B cell (primary cell): ENCODE measurements around the gene ALG5. TPM values are rescaled to one million over a fixed set of nuclear protein-coding genes. Genes with fewer than 3 reads are reported as not detected.

Source experiments
- ATAC-seq: fragments of 200-7000 bp; cut with Tn5 transposase; one replicate; pipeline ENCODE4 v1.10.0; 2021; ENCODE audit warnings: low read depth, mild to moderate bottlenecking, moderate number of reproducible peaks, moderate library complexity
- CTCF ChIA-PET: fragments of 350-600 bp; sonication (Branson Sonifier 250); formaldehyde crosslinking; loops from one replicate; lab custom pipeline; 2021; ENCODE audit warnings: antibody characterized with exemption, inconsistent platforms; lab: Charles Lee
- POLR2A ChIA-PET: fragments of 350-600 bp; sonication (Branson Sonifier 250); formaldehyde crosslinking; loops from one replicate; lab custom pipeline; 2021; ENCODE audit warnings: antibody characterized with exemption; lab: Charles Lee
- DNase-seq: peaks from one replicate; pipeline ENCODE4 v3.0.0; 2013
- H2AFZ ChIP-seq: 2 replicates; pipeline ENCODE4 v1.6.1; 2012; ENCODE audit warnings: mild to moderate bottlenecking, low read depth, low read length; ENCODE audit not compliant: insufficient read depth, poor library complexity, severe bottlenecking
- H3K27ac ChIP-seq, 2 donors: 1 replicate in 1 of 2; 2 replicates in 1 of 2; pipeline ENCODE4 v1.5.1; 2012 to 2013; ENCODE audit warnings: low read length in 2 of 2, mild to moderate bottlenecking in 2 of 2, moderate library complexity in 1 of 2
- H3K27me3 ChIP-seq, 4 experiments: fragments of 200-600 bp in 1 of 4; sonication (generic) in 1 of 4; replicated peaks in 1 of 4; 1 replicate in 2 of 4; 2 replicates in 2 of 4; pipeline versions ENCODE4 v1.6.1 to v1.7.0; 2013 to 2016; ENCODE audit warnings: low read length in 3 of 4, mild to moderate bottlenecking in 2 of 4, mixed read lengths in 1 of 4, moderate library complexity in 1 of 4; ENCODE audit not compliant: insufficient read depth in 4 of 4, control insufficient read depth in 3 of 4; ENCODE audit errors: control extremely low read depth in 1 of 4
- H3K36me3 ChIP-seq, 2 experiments: replicated peaks in 1 of 2; 1 replicate in 1 of 2; 2 replicates in 1 of 2; pipeline versions ENCODE4 v1.6.1 to v1.7.1; 2013; ENCODE audit warnings: low read length in 1 of 2; ENCODE audit not compliant: insufficient read depth in 2 of 2, control insufficient read depth in 1 of 2; ENCODE audit errors: control extremely low read depth in 1 of 2, extremely low read depth in 1 of 2
- H3K4me1 ChIP-seq, 2 donors: fragments of 200-600 bp in 1 of 2; sonication (generic) in 1 of 2; 1 replicate in 1 of 2; 2 replicates in 1 of 2; pipeline versions ENCODE4 v1.5.1 to v1.6.1; 2013 to 2017; ENCODE audit warnings: low read length in 2 of 2; ENCODE audit not compliant: control insufficient read depth in 2 of 2, insufficient read depth in 2 of 2
- H3K4me2 ChIP-seq: replicated peaks from 2 replicates; pipeline ENCODE3; 2012; ENCODE audit warnings: mild to moderate bottlenecking, low read depth, low read length; ENCODE audit not compliant: poor library complexity, severe bottlenecking
- H3K4me3 ChIP-seq, 5 experiments: fragments of 200-600 bp in 1 of 5; sonication (generic) in 1 of 5; 1 replicate in 3 of 5; 2 replicates in 2 of 5; pipeline versions ENCODE4 v1.5.1 to v1.7.0; 2011 to 2016; ENCODE audit warnings: low read length in 4 of 5, mild to moderate bottlenecking in 4 of 5, low read depth in 2 of 5, control low read depth in 1 of 5, moderate library complexity in 1 of 5; ENCODE audit not compliant: insufficient read depth in 1 of 5; ENCODE audit errors: control extremely low read depth in 1 of 5, extremely low read depth in 1 of 5
- H3K79me2 ChIP-seq: fragments of 200-600 bp; sonication (generic); one replicate; pipeline ENCODE4 v1.6.0; 2016; ENCODE audit warnings: low read length; ENCODE audit not compliant: control insufficient read depth, insufficient read depth
- H3K9ac ChIP-seq: fragments of 200-600 bp; sonication (generic); 2 replicates; pipeline ENCODE4 v1.6.1; 2017; ENCODE audit warnings: mild to moderate bottlenecking, low read length, moderate library complexity
- H3K9me3 ChIP-seq, 3 donors: one replicate each; pipeline versions ENCODE4 v1.6.1 to v1.7.1; 2013; ENCODE audit warnings: low read length in 2 of 3; ENCODE audit not compliant: control insufficient read depth in 2 of 3, insufficient read depth in 1 of 3; ENCODE audit errors: control extremely low read depth in 1 of 3
- H4K20me1 ChIP-seq: 2 replicates; pipeline ENCODE4 v1.6.0; 2012; ENCODE audit warnings: mild to moderate bottlenecking, low read length; ENCODE audit not compliant: insufficient read depth, control insufficient read depth, poor library complexity, severe bottlenecking
- H3K27ac Mint-ChIP-seq: one replicate; pipeline ENCODE4 v1.8.0; 2021; ENCODE audit warnings: mixed read lengths
- H3K27me3 Mint-ChIP-seq: one replicate; pipeline ENCODE4 v1.8.0; 2021; ENCODE audit warnings: mixed read lengths
- H3K4me1 Mint-ChIP-seq: one replicate; pipeline ENCODE4 v1.8.0; 2021; ENCODE audit warnings: mixed read lengths
- H3K4me3 Mint-ChIP-seq: one replicate; pipeline ENCODE4 v1.8.0; 2021; ENCODE audit warnings: mixed read lengths
- H3K9me3 Mint-ChIP-seq: one replicate; pipeline ENCODE4 v1.8.0; 2022; ENCODE audit warnings: mixed read lengths; ENCODE audit not compliant: insufficient read depth
- EZH2 ChIP-seq: IDR thresholded peaks from 2 replicates; pipeline ENCODE4 v1.6.1; 2012; ENCODE audit warnings: borderline replicate concordance, low read depth, mild to moderate bottlenecking, moderate library complexity, low read length; ENCODE audit not compliant: insufficient read depth, poor library complexity, severe bottlenecking
- WGBS: methylation state at CpG from one replicate; pipeline ENCODE4 v1.1.5; 2013; ENCODE audit warnings: missing lambda C conversion rate; ENCODE audit not compliant: insufficient coverage; 5-methylcytosine and 5-hydroxymethylcytosine counted together
- intact Hi-C: fragments of 100-400 bp; cut with micrococcal nuclease; formaldehyde crosslinking; loops from one replicate; pipeline ENCODE4 v1.10.0; 2022
- polyA minus RNA-seq: library from RNA; depleted of rRNA, polyadenylated mRNA; stranded (reverse); fragments of >200 nt; gene quantifications from 2 replicates; pipeline ENCODE4 v1.2.3, GENCODE V29; 2012
- polyA plus RNA-seq: library from polyadenylated mRNA; depleted of rRNA; stranded (reverse); fragments of >200 nt; gene quantifications from 2 replicates; pipeline ENCODE4 v1.2.3, GENCODE V29; 2012
- total RNA-seq, 2 donors: library from RNA; stranded (reverse); fragments of 120-200 nt in 1 of 2; gene quantifications; 1 replicate in 1 of 2; 2 replicates in 1 of 2; pipeline versions ENCODE4 v1.2.3 to v1.2.4, GENCODE V29; 2013 to 2022
- TF ChIP-seq, protein P1 (sequence below): fragments of 200-600 bp; IDR thresholded peaks from one replicate; pipeline ENCODE4 v1.8.0; 2022; ENCODE audit warnings: antibody characterized with exemption, mild to moderate bottlenecking

Gene ALG5, protein sequence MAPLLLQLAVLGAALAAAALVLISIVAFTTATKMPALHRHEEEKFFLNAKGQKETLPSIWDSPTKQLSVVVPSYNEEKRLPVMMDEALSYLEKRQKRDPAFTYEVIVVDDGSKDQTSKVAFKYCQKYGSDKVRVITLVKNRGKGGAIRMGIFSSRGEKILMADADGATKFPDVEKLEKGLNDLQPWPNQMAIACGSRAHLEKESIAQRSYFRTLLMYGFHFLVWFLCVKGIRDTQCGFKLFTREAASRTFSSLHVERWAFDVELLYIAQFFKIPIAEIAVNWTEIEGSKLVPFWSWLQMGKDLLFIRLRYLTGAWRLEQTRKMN
- total RNA-seq (16.4 and 21.0 TPM in 2 replicates), polyA plus RNA-seq (15.2 and 19.1 TPM in 2 replicates), polyA minus RNA-seq (7.2 and 21.8 TPM in 2 replicates)
- total RNA-seq (2013) = 27.4 TPM

DNA sequence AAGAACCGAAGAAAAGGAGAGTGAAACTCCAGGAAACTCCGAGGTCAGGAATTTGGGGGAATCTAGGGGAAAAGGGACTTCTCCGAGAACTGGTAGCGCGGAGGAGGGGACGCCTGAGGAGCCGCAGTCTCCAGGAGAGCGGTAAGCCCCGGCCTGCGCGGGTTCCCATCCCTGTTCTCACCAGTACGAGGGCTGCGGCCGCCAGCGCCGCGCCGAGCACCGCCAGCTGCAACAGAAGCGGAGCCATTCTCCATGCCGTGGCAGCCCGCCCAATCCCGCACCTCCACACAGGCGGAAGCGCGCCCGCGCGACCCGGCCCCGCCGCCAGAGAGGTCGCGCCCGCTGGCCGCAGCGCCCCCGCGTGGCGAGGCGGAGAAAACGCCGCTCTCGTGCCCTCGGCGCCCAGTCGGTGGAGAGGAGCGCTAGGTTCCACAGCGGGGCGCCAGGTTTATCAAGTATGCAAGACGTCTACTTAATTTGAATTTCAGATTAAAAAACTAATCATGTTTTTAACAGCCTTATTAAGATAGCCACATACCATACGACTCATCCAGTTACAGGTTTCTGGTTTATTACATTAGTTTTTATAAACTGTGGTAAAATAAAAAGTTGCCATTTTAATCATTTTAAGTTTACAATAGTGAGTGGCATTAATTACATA is at the start of gene ALG5:
Gene ALG5 (minus strand): TSS at position 287 of the 661 bp plus-strand sequence. CDS start 40 bp downstream, at position 247.
- Histone ChIP-seq H3K27me3 (no peaks in the 10 kb centered on the region), H3K9me3 (no peaks in the 10 kb centered on the region), H2AFZ (peak within 1 kb of the TSS; percentile 96), H3K4me2 (peak within 1 kb of the TSS; percentile 95), H3K79me2 (peaks cover 30% of the 10 kb centered on the region), H3K4me1 (peaks cover 15 to 16% of the 10 kb centered on the region in 2 donors), H3K36me3 (peaks cover 8 to 14% of the 10 kb centered on the region in 2 experiments), H3K27ac (peak within 1 kb of the TSS; percentile 97 to 98), H4K20me1 (no peaks in the 10 kb centered on the region), H3K4me3 (peak within 1 kb of the TSS; percentile 89 to 100 (median 97)), H3K9ac (peak within 1 kb of the TSS; percentile 81)
- Mint-ChIP-seq H3K4me3 (peak within 1 kb of the TSS; percentile 100), H3K27me3 (no peaks in the 10 kb centered on the region), H3K27ac (peak within 1 kb of the TSS; percentile 100), H3K4me1 (peaks cover 38% of the 10 kb centered on the region), H3K9me3 (no peaks in the 10 kb centered on the region)
- under 1% methylated on average over 49 of the region's 52 CpGs for WGBS
- CTCF ChIA-PET = interaction anchor here (1.0 to 1.1 kb wide), 2 partner anchors 17 to 57 kb away, joined by 3 to 4 read pairs; no protein-coding TSS in a partner anchor
- POLR2A ChIA-PET = interaction anchor here (1.2 to 2.0 kb wide), 3 partner anchors 58 to 1350 kb away, joined by 4 to 16 read pairs (median 14); partner anchors contain the start of genes SUPT20H and UFM1
- ATAC-seq (peak; percentile 76), DNase-seq (peak; percentile 94)
- TF ChIP-seq EZH2 = no peak
- TF ChIP-seq, protein P1, sequence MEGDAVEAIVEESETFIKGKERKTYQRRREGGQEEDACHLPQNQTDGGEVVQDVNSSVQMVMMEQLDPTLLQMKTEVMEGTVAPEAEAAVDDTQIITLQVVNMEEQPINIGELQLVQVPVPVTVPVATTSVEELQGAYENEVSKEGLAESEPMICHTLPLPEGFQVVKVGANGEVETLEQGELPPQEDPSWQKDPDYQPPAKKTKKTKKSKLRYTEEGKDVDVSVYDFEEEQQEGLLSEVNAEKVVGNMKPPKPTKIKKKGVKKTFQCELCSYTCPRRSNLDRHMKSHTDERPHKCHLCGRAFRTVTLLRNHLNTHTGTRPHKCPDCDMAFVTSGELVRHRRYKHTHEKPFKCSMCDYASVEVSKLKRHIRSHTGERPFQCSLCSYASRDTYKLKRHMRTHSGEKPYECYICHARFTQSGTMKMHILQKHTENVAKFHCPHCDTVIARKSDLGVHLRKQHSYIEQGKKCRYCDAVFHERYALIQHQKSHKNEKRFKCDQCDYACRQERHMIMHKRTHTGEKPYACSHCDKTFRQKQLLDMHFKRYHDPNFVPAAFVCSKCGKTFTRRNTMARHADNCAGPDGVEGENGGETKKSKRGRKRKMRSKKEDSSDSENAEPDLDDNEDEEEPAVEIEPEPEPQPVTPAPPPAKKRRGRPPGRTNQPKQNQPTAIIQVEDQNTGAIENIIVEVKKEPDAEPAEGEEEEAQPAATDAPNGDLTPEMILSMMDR = peak; percentile 98
- intact Hi-C loops = loop anchor here (1.0 to 2.0 kb wide), 3 partner anchors 60 to 1350 kb away; partner anchors contain the start of genes RFXAP, SUPT20H and UFM1
